B cell (primary cell): ENCODE results near the gene DNAAF5. TPM values are rescaled to one million over a fixed set of nuclear protein-coding genes. Genes with fewer than 3 reads are reported as not detected.

ENCODE experiments used
- ATAC-seq: fragments of 200-7000 bp; cut with Tn5 transposase; one replicate; pipeline ENCODE4 v1.10.0; 2021; ENCODE audit warnings: low read depth, mild to moderate bottlenecking, moderate number of reproducible peaks, moderate library complexity
- CTCF ChIA-PET: fragments of 350-600 bp; sonication (Branson Sonifier 250); formaldehyde crosslinking; loops from one replicate; lab custom pipeline; 2021; ENCODE audit warnings: antibody characterized with exemption, inconsistent platforms; lab: Charles Lee
- POLR2A ChIA-PET: fragments of 350-600 bp; sonication (Branson Sonifier 250); formaldehyde crosslinking; loops from one replicate; lab custom pipeline; 2021; ENCODE audit warnings: antibody characterized with exemption; lab: Charles Lee
- DNase-seq: peaks from one replicate; pipeline ENCODE4 v3.0.0; 2013
- H2AFZ ChIP-seq: 2 replicates; pipeline ENCODE4 v1.6.1; 2012; ENCODE audit warnings: mild to moderate bottlenecking, low read depth, low read length; ENCODE audit not compliant: insufficient read depth, poor library complexity, severe bottlenecking
- H3K27ac ChIP-seq, 2 donors: 1 replicate in 1 of 2; 2 replicates in 1 of 2; pipeline ENCODE4 v1.5.1; 2012 to 2013; ENCODE audit warnings: low read length in 2 of 2, mild to moderate bottlenecking in 2 of 2, moderate library complexity in 1 of 2
- H3K27me3 ChIP-seq, 4 experiments: fragments of 200-600 bp in 1 of 4; sonication (generic) in 1 of 4; replicated peaks in 1 of 4; 1 replicate in 2 of 4; 2 replicates in 2 of 4; pipeline versions ENCODE4 v1.6.1 to v1.7.0; 2013 to 2016; ENCODE audit warnings: low read length in 3 of 4, mild to moderate bottlenecking in 2 of 4, mixed read lengths in 1 of 4, moderate library complexity in 1 of 4; ENCODE audit not compliant: insufficient read depth in 4 of 4, control insufficient read depth in 3 of 4; ENCODE audit errors: control extremely low read depth in 1 of 4
- H3K36me3 ChIP-seq, 2 experiments: replicated peaks in 1 of 2; 1 replicate in 1 of 2; 2 replicates in 1 of 2; pipeline versions ENCODE4 v1.6.1 to v1.7.1; 2013; ENCODE audit warnings: low read length in 1 of 2; ENCODE audit not compliant: insufficient read depth in 2 of 2, control insufficient read depth in 1 of 2; ENCODE audit errors: control extremely low read depth in 1 of 2, extremely low read depth in 1 of 2
- H3K4me1 ChIP-seq, 2 donors: fragments of 200-600 bp in 1 of 2; sonication (generic) in 1 of 2; 1 replicate in 1 of 2; 2 replicates in 1 of 2; pipeline versions ENCODE4 v1.5.1 to v1.6.1; 2013 to 2017; ENCODE audit warnings: low read length in 2 of 2; ENCODE audit not compliant: control insufficient read depth in 2 of 2, insufficient read depth in 2 of 2
- H3K4me2 ChIP-seq: replicated peaks from 2 replicates; pipeline ENCODE3; 2012; ENCODE audit warnings: mild to moderate bottlenecking, low read depth, low read length; ENCODE audit not compliant: poor library complexity, severe bottlenecking
- H3K4me3 ChIP-seq, 5 experiments: fragments of 200-600 bp in 1 of 5; sonication (generic) in 1 of 5; 1 replicate in 3 of 5; 2 replicates in 2 of 5; pipeline versions ENCODE4 v1.5.1 to v1.7.0; 2011 to 2016; ENCODE audit warnings: low read length in 4 of 5, mild to moderate bottlenecking in 4 of 5, low read depth in 2 of 5, control low read depth in 1 of 5, moderate library complexity in 1 of 5; ENCODE audit not compliant: insufficient read depth in 1 of 5; ENCODE audit errors: control extremely low read depth in 1 of 5, extremely low read depth in 1 of 5
- H3K79me2 ChIP-seq: fragments of 200-600 bp; sonication (generic); one replicate; pipeline ENCODE4 v1.6.0; 2016; ENCODE audit warnings: low read length; ENCODE audit not compliant: control insufficient read depth, insufficient read depth
- H3K9ac ChIP-seq: fragments of 200-600 bp; sonication (generic); 2 replicates; pipeline ENCODE4 v1.6.1; 2017; ENCODE audit warnings: mild to moderate bottlenecking, low read length, moderate library complexity
- H3K9me3 ChIP-seq, 3 donors: one replicate each; pipeline versions ENCODE4 v1.6.1 to v1.7.1; 2013; ENCODE audit warnings: low read length in 2 of 3; ENCODE audit not compliant: control insufficient read depth in 2 of 3, insufficient read depth in 1 of 3; ENCODE audit errors: control extremely low read depth in 1 of 3
- H4K20me1 ChIP-seq: 2 replicates; pipeline ENCODE4 v1.6.0; 2012; ENCODE audit warnings: mild to moderate bottlenecking, low read length; ENCODE audit not compliant: insufficient read depth, control insufficient read depth, poor library complexity, severe bottlenecking
- H3K27ac Mint-ChIP-seq: one replicate; pipeline ENCODE4 v1.8.0; 2021; ENCODE audit warnings: mixed read lengths
- H3K27me3 Mint-ChIP-seq: one replicate; pipeline ENCODE4 v1.8.0; 2021; ENCODE audit warnings: mixed read lengths
- H3K4me1 Mint-ChIP-seq: one replicate; pipeline ENCODE4 v1.8.0; 2021; ENCODE audit warnings: mixed read lengths
- H3K4me3 Mint-ChIP-seq: one replicate; pipeline ENCODE4 v1.8.0; 2021; ENCODE audit warnings: mixed read lengths
- H3K9me3 Mint-ChIP-seq: one replicate; pipeline ENCODE4 v1.8.0; 2022; ENCODE audit warnings: mixed read lengths; ENCODE audit not compliant: insufficient read depth
- EZH2 ChIP-seq: IDR thresholded peaks from 2 replicates; pipeline ENCODE4 v1.6.1; 2012; ENCODE audit warnings: borderline replicate concordance, low read depth, mild to moderate bottlenecking, moderate library complexity, low read length; ENCODE audit not compliant: insufficient read depth, poor library complexity, severe bottlenecking
- WGBS: methylation state at CpG from one replicate; pipeline ENCODE4 v1.1.5; 2013; ENCODE audit warnings: missing lambda C conversion rate; ENCODE audit not compliant: insufficient coverage; 5-methylcytosine and 5-hydroxymethylcytosine counted together
- intact Hi-C: fragments of 100-400 bp; cut with micrococcal nuclease; formaldehyde crosslinking; loops from one replicate; pipeline ENCODE4 v1.10.0; 2022
- polyA plus RNA-seq: library from polyadenylated mRNA; depleted of rRNA; stranded (reverse); fragments of >200 nt; gene quantifications from 2 replicates; pipeline ENCODE4 v1.2.3, GENCODE V29; 2012
- total RNA-seq, 2 donors: library from RNA; stranded (reverse); fragments of 120-200 nt in 1 of 2; gene quantifications; 1 replicate in 1 of 2; 2 replicates in 1 of 2; pipeline versions ENCODE4 v1.2.3 to v1.2.4, GENCODE V29; 2013 to 2022
- TF ChIP-seq, protein P1 (sequence below): fragments of 200-600 bp; IDR thresholded peaks from one replicate; pipeline ENCODE4 v1.8.0; 2022; ENCODE audit warnings: antibody characterized with exemption, mild to moderate bottlenecking

Gene DNAAF5
- total and polyA plus RNA-seq, 2 donors (not counting 1 experiment from before 2014, with no cell fraction given): 18.0 to 21.4 TPM

DNA sequence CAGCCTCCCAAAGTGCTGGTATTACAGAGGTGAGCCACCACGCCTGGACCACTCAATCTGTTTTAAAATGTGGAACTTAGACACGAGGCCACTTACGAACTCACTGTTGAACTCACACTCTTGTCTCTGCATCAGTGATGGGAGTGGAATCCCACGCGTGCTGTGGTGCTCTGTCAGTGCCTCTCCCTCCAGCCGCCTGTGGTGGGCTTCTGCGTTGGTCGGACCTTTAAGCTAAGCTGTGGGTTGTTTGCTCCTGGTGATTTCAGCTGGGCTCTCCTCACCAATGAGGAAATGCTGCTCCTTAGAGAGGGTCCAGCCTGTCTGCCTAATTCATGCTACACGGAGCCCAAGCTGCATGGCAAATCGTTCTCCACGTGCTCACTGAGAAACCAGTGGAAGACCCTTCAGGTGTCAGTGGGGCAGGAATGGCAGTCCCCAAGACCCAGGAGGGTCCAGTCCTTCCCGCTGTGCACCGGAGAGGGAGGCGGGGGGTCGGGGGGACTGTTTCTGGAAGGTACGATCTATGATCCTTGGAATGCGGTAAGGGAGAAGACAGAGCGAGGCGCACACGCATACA, 18.4 kb downstream of the DNAAF5 start:
- Mint-ChIP-seq H3K27me3 (no peaks in the 10 kb centered on the region), H3K4me3 (no peak overlapping the region), H3K4me1 (no peaks in the 10 kb centered on the region), H3K9me3 (no peaks in the 10 kb centered on the region), H3K27ac (no peak overlapping the region)
- Histone ChIP-seq H3K4me3 (no peak overlapping the region), H2AFZ (no peak overlapping the region), H3K9ac (no peak overlapping the region), H3K4me1 (no peaks in the 10 kb centered on the region), H3K4me2 (no peak overlapping the region), H3K27ac (no peak overlapping the region), H4K20me1 (no peaks in the 10 kb centered on the region), H3K9me3 (peaks cover 0 to 8% (median 0%) of the 10 kb centered on the region in 3 donors), H3K36me3 (peaks cover 0 to 15% of the 10 kb centered on the region in 2 experiments), H3K79me2 (peaks cover 17% of the 10 kb centered on the region), H3K27me3 (no peaks in the 10 kb centered on the region)
- intact Hi-C loops: no loop called here
- TF ChIP-seq, protein P1, sequence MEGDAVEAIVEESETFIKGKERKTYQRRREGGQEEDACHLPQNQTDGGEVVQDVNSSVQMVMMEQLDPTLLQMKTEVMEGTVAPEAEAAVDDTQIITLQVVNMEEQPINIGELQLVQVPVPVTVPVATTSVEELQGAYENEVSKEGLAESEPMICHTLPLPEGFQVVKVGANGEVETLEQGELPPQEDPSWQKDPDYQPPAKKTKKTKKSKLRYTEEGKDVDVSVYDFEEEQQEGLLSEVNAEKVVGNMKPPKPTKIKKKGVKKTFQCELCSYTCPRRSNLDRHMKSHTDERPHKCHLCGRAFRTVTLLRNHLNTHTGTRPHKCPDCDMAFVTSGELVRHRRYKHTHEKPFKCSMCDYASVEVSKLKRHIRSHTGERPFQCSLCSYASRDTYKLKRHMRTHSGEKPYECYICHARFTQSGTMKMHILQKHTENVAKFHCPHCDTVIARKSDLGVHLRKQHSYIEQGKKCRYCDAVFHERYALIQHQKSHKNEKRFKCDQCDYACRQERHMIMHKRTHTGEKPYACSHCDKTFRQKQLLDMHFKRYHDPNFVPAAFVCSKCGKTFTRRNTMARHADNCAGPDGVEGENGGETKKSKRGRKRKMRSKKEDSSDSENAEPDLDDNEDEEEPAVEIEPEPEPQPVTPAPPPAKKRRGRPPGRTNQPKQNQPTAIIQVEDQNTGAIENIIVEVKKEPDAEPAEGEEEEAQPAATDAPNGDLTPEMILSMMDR: no peak
- TF ChIP-seq EZH2: no peak
- no peak for DNase-seq
- 99% methylated on average over 20 of the region's 20 CpGs for WGBS
- POLR2A ChIA-PET: no interaction called here
- CTCF ChIA-PET: no interaction called here
- no peak for ATAC-seq

DNA sequence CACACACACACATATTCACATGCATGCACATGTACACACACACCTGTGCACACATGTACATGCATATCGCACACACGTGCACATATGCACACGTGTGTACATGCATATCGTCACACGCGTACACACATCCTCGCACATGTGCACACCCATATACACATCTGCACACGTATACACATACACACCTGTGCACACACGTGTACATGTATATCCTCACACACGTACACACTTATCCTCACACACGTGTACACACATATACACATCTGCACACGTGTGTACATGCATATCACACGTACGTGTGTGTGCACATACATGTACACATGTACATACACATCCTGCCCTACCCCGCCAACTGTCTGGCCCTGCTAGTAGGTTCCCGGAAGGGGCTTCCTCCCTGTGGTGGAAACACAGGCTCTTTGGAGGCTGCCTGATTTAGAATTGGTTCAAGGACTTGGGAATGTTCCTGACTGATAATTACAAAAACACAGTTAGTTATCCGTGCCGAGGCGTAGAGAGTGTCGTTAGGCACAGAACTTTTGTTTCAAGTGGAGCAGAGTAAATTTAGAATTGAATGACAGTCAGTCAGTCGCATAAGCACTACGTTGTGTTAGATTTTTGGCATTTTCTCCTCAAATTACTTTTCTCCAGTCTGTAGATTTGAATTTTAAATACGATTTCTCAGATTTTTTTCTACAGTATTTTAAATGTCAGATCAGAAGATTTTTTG, 19.1 kb downstream of the DNAAF5 start:
- no peaks in the 10 kb centered on the region for H3K4me1 ChIP-seq
- intact Hi-C loops: no loop called here
- H3K4me3 Mint-ChIP-seq: no peak overlapping the region
- H3K27ac Mint-ChIP-seq: no peak overlapping the region
- no peaks in the 10 kb centered on the region for H3K27me3 ChIP-seq
- H3K27ac ChIP-seq: no peak overlapping the region
- ATAC-seq (no peak), DNase-seq (no peak)
- peaks cover 0 to 9% of the 10 kb centered on the region in 2 experiments for H3K36me3 ChIP-seq
- TF ChIP-seq, protein P1: no peak
- TF ChIP-seq EZH2: no peak
- H3K4me2 ChIP-seq: no peak overlapping the region
- no peaks in the 10 kb centered on the region for H3K9me3 Mint-ChIP-seq
- H3K9ac ChIP-seq: no peak overlapping the region
- ChIA-PET POLR2A (no interaction called here), CTCF (no interaction called here)
- H3K4me3 ChIP-seq: no peak overlapping the region
- H3K79me2 ChIP-seq: peaks cover 12% of the 10 kb centered on the region
- H2AFZ ChIP-seq: no peak overlapping the region
- H3K9me3 ChIP-seq: peaks cover 0 to 8% (median 0%) of the 10 kb centered on the region in 3 donors
- no peaks in the 10 kb centered on the region for H3K4me1 Mint-ChIP-seq
- no peaks in the 10 kb centered on the region for H4K20me1 ChIP-seq
- H3K27me3 Mint-ChIP-seq: no peaks in the 10 kb centered on the region
- 95% methylated on average over 18 of the region's 23 CpGs for WGBS
